ENCODE results near the gene MYO7B.
"Not testable (repeated sequence)": the region's sequence is repeated elsewhere in the genome, so short reads cannot be mapped to it uniquely, and the experiment has no call there.

The MYO7B gene

DNA sequence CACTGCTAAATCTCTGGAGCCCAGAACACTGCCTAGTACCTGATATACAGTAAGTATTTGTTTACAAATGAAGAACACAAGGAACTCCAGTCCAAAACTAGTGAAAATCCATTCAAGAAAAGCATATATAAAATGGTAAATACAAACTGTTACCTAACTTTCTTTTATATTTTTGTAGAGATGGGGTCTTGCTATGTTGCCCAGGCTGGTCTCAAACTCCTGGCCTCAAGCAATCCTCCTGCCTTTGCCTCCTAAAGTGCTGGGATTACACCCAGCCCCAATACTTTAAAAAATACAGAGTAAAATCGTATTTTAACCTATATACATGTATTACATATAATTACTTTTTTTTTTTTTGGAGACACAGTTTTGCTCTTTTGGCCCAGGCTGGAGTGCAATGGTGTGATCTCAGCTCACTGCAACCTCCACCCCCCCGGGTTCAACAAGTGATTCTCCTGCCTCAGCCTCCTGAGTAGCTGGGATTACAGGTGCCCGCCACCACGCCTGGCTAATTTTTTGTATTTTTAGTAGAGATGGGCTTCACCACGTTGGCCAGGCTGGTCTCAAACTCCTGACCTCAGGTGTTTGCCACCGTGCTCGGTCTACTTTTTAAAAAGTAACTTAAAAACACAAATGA is 11.2 kb upstream of the MYO7B start:
- DNase-seq = not testable (repeated sequence)

DNA sequence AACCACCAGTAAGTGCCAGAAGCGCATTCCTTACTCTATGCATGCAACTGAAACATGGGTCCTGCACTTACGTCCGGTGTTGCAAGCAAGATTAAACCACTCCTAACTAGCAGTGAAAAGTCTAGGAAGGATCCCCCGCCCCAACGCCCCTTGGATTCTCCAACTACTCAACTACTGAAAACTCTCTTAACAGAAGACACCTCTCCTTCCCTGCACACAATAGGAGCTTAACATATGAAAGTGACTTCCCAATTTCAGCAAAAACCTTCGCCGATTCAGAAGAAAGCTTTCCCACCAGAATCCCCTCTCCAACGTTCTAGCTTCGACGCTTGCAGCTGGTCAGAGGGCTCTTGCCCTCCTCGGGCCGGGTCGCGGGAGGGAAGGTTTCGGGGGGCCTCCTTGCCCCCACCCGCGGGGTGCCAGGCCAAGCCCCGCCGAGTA is 9.8 kb upstream of the MYO7B start:
- DNase-seq = peak; percentile 21

DNA sequence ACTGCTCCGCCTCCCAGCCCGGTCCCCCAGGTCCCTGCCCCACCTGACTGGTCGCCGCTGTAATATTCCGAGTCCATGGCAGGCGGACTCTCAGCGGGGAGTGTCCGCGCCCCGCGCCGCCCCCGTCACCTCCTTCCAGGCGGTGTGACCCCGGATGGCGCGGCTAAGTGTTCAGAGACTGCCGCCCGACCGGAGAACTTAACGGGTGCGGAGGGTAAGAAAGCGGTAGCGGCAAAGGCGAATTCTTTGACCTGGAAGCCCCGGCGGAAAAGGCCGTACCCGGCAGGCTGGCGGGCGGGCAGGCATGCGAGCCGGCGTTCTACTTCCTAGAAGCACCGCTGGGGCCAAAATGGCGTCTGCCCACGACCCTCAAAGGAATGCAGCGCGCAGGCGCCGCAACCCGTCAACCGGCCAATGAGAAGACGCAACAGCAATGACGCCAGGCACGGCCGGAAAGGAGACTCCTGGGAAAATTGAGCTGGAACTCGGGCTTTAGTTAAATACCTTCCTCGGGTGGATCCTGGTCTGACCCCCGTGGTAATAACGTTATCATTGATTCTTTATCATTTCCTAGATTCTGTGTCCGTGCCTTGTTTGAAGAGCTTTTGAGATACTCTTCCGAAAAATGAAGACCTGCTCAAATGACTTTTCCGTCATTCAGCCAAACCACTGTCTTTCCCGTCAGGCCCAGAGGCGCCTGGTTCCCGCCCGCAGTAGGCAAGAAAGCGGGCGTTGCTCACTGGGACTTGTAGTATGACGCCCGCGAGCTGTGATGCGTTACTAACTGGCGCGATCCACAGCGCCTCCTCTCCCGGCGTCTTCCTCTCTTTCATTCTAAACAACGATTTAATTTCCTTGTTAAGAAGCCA is 9.1 kb upstream of the MYO7B start, which contains the start of gene IWS1:
TSS of gene IWS1 (minus strand) at position 358 of the 869 bp plus-strand sequence. CDS start at position 77, 281 bp downstream.
- peak; percentile 95 for DNase-seq

DNA sequence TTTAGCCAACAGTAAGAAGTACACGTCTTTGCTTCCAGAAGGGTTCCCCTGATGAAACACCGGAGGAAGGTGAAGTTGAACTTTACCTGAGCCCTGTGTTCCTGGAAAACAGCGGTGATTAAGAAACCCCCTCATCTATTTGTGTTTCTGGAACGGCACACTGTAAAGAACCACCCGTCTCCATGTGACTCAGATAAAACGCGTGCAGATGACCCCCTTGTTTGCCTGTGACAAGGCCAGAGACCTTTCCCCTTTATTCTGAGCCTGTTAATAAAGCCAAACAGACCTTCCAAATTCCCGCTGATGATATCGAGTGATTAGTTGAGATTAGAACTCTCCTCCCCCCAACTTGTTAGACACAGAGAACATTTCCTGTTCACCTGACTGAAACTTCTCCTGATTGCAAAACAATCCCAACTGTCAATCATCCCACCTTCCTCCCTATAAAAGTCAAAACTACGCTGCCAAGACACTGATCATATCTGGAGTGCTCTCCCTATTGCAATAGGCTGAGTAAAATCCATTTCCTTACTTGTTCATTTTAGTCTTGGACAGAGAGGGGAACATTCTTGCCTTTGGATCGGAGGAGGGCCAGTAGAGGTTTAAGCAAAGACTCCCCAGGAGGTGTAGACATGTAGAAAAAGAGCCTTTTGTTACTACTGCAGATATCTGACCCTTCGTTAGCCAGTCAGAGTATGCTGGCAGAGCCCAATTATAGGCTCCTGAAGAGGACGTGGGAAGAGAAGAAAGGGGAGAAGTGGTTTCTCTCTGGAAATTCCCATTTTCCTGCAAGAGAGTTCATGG is 8.3 kb upstream of the MYO7B start:
- DNase-seq = no peak

DNA sequence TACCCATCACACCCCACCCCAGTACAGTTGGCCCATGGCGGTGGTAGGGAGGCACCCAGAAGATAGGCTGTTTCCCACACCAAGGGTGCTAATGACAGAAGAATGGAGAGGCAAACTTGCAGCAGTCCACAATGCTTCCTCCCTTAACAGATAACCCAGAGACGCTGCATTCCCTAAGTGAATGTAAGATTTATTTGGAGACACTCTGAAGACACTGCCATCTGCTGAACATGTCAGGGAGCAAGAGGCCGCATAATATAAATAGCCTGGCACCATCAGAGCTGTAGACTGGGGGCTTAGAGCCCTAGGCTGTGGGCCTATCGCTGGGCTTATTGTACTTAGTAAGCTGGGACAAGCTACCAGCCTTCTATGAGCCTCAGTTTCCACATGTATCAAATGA is 7.0 kb upstream of the MYO7B start:
- no peak for DNase-seq

DNA sequence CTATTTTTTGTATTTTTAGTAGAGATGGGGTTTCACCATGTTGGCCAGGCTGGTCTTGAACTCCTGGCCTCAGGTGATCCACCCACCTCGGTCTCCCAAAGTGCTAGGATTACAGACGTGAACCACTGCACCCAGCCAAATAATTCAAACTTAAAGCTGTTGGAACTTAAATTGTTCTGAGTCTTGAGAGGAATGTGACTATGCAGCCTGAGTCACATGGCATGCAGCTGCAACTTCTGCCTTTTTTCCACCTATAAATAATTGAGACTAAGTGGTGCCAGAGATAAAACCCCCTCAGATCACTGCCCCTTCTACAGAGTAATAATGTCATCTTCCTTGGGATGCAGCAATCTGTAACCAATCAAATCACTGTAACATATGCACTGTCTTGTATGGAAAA is 6.1 kb upstream of the MYO7B start:
- not testable (repeated sequence) for DNase-seq

DNA sequence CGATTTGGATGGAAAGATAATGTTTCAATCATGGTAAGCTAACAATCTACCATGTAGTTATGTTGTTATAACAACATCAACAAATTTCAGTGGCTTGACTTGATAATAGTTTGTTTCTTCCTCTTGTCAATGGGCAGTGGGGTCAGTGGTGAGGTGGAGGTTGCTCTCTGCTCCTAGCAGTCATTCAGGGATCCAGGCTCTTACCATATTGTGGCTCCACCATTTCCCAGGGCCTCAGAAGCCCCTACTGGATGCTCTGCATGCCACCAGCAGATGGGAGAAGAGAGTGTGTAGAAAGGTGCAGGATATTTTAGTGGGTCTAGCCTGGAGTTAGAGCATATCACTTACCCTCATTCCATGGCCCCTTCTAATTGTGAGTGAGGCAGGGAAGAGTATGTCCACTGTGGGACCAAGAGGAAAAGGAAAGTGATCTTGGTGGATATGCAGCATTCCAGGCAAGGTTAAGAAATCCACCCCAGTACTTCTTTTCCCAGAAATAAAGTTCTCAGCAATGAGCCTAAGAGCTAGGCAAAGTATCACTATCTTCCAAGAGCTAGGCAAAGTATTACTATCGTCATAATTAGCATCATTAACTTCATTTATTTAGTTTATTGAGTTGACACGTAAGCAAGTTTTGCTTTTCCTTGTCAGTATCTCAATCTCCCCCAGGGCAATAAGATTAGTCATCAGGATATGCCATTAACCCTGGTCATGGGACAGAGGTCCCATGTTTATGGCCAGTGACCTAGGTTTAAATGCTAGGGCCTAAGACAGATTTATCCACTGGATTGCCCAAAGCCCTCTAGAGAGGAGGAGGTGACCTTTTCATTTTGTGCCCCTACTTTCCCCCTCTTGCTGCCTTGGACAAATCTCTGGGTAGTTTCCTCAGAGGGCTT is 5.0 kb upstream of the MYO7B start:
- DNase-seq = no peak

DNA sequence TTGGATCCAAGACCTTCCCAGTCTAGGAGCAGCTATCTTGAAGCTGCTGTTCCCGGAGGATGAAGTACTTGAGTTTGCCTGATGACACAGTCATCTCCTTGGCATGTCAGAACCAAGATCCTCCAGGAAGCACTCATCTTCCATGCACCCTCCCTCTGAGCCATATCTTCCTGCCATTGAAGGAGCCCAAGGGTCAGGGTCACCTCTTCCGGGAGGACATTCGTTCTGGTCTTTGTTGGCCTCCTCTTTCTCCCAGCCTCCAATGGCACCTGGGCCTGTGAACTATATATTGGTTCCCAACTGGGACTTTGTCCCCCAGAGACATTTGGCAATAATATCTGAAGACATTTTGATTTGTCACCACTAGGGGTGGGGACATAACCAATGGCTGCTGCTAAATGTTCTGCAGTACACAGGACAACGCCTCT is 4.2 kb upstream of the MYO7B start:
- no peak for DNase-seq

DNA sequence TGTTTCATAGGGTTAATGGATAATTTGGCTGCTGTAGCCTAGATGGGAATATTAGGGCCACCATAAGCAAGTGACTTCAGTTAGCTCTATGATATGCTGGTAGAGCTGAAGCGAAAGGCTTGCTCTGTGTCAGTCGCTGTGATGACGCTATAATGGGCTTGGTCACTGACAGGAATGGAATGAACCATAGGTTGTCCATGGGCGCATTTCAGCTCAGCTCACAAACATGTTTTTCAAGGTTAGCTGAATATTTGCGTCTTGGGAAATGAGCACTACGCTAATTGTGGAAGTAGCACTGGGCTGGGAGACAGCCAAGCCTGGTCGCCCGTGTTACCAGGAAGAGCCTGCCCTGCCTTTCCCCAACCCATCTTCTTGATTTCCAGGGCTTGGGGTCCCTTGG is 3.2 kb upstream of the MYO7B start:
- no peak for DNase-seq

DNA sequence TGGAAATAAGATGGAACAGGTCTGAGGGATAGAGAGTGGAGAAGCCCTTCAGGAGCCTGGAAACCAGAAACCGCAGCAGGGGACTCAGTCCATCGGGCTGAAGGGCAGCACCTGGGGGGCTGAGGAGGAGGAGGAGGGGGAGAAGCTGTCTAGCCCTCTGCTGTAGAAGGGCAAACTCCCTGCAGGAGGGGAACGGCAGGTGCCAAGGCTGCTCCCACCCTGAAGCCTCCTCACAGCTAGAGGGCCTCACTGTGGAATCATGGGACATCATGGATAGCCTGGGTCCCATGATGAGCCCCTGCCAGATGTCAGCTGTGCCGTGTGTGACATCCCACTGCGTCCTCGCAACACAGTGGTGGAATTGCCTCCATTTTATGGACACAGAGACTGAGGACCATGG is 435 bp downstream of the MYO7B start:
- DNase-seq = no peak

DNA sequence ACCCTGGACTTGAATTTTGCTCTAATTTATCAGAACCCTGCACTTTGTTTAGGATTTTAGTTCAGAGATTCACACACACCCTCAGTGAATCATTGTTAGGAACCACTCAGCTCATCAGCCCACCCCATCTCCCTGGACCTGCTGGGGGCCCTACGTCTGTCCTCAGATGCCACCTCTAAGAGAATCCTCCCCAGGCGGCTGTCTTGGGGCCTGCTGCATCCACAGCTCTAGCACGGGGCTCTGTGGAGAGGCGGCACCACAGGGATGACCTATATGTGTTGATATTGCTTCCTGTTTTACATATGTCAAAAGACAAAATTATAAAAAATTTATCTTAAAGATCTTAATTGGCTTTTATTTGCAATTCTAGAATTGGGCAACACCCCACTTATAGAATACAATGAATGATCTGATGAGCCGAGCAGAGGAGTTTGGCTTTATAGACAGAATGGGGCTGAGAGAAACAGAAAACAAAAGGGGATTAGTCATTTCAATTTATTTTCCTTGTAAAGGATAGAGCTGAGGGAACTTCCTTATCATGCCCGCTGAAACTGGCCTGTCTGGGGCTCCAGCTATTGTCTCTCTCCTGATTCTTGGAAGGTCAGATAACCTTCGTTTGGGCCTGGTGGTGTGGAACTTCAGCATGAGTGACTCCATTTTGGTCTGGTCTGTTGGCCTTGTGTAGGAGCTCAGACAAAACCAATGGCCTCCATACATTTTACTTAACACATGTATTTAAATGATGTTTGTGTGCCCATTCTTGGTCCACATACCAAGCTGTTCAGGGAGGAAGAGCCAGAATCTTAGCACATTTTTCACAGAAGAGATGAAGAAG is 1.4 kb downstream of the MYO7B start:
- no peak for DNase-seq

DNA sequence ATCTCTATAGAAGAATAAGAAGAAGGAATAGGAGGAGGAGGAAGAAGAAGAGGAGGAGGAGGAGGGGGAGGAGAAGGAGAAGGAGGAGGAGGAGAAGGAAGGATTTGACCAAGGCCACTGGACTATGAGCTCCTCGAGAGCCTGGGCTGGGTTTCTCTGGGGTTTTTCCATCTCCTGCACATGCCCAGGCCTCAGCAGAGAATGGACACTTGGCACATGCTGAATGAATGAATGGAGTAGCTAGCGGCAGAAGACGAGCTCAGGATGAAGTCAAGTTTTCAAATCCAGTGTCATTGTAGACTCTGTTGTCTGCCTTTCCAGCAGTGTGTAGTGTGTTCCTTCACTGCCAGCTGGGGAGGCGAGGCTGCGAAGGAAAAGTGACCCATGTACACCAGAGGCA is 2.2 kb downstream of the MYO7B start:
- no peak for DNase-seq

DNA sequence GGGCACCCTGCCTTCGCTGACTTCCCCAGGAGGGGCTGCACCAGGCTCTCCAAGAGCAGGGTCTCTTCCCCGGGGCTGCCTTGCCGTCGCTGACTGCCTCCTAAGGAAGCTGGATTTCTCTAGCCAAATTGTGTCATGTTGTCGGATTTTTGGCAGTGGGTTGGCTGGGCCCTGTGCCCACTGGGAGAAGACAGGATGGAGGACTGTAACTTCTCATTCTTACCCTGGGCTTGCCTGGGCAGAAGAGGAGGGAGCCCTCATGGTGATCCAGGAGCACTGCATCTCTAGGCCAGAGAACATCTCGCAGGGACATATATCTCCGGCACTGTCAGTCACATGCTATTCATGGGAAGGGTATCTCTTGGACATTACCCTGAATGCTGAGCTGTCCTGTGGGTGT is 6.3 kb downstream of the MYO7B start:
- no peak for DNase-seq

DNA sequence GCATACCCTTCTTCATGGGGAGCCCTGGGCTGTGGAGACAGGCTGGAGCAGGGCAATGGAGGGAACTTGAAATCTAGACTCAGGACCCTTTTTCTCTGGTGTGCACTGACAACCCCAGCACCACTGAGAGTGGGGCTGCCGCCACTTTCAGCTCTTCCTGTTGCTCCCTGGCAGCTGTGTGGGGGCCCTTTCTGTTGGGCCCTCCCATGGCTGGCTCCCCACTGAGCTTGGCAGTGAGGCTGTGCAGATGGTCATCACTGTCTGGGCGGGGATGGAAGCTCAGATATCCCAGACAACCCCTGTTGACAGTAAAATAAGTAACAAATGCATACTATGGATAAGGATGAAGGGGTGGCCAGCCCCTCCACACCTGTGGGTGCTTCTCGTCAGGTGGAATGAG is 6.7 kb downstream of the MYO7B start:
- no peak for DNase-seq

DNA sequence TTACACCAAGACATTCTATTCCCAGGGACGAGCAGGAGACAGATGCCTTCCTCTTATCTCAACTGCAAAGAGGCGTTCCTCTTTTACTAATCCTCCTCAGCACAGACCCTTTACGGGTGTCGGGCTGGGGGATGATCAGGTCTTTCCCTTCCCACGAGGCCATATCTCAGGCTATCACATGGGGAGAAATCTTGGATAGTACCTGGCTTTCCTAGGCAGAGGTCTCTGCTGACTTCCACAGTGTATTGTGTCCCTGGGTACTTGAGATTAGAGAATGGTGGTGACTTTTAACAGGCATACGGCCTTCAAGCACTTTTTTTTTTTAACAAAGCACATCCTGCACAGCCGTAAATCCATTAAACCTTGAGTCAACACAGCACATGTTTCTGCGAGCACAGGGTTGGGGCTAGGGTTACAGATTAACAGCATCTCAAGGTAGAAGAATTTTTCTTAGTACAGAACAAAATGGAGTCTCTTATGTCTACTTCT is 7.6 kb downstream of the MYO7B start:
- DNase-seq = not testable (repeated sequence)

DNA sequence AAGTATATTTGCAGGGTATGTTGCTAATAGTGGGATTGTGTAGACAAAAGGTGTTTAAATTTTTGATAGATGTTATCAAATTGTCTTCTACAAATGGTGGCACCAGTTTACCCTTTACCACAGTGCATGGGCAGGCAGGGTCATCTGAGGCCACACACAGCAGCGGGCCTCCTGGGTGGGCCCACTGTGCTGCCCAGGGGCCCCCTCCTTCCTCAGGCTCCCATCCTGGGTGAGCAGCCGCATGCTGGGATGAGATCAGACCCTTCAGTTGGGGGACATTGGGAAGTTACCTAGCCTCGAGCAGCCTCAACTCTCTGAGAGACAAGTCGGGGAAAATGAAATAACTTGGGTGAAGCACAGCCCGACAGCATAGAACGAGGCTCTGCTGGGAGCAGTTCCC is 9.7 kb downstream of the MYO7B start:
- no peak for DNase-seq

DNA sequence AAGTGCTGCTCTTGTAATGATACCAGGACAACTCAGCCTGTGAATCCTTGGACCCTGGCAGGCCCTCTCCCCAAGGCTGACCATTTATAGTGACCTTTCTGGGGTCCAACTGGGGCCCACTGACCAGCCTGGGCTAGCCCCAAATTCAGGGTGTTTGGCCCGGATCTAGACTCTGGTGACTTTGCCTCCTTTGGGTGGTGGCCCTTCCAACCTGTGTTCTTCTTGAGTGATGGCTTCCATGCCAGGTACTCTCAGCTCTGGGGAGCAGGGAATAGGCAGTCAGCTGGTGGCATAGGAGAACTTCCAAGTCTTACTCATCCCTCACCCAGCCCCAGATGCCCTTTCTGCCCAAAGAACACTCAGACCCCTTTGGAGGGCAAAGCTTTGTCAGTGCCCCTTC is 10.3 kb downstream of the MYO7B start:
- DNase-seq = no peak

DNA sequence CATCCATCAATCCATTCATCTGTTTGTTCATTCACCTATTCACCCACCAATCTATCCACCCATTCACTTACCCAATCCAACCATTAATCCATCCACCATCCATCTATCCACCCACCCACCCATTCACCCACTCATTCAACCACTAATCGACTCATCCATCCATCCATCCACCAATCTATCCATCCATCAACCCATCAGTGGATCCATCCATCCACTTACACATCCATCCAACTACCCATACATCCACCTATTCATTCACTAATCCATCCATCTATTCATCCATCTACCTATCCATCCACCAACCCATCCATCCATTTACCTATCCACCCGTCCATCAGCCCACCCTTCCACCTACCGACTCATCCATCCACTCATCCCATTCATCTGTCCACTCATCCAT is 11.3 kb downstream of the MYO7B start:
- no peak for DNase-seq

DNA sequence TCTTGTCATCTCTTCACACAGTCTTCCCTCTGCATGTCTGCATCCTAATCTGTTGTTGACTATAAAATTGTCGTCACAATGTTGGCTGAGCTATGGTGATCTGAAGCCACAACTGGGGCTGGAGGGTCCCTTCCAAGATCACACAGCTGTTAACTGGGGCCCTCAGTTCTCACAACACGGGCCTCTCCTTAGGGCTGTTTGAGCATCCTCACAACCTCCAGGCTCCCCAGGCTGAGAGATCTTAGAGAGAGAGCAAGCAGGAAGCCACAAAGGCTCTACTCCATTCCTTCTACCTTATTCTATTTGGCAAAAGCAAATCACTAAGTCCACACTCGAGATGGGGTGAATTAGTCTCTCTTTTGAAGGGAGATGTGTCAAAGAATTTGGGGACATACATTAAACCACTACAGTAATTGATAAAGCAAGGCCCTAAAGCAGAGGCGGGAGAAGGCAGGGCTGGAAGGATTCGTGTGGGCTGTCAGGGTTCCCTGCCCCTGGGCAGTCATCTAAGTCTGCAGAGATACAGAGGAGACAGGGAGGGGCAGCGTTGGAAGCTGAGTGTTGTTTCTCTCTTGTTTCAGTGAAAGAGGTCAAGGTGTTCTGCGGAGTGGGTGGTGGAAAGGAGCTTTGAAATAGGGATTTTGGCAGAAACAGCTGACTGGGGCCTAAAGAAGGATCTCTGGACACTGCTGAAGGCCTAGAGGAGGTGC is 15.9 kb downstream of the MYO7B start:
- no peak for DNase-seq

DNA sequence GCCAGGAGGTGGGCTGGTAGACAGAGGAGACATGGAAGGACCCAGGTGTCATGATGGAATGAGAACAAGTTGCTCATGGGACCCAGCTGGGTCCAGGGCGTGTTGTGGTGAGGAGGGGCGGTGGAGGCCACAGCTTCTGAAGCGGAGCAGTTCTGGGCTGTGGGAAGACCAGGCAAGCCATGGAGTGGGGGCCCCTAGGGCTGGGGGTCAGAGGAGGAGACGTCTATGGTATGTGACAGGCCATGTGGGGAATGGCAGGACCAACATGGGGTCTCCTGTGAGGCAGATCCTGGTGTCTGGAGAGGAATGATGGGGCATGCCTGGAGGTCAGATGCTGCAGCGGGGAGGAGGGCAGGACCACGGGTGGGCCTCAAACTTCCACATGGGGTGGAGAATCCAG is 16.9 kb downstream of the MYO7B start:
- no peak for DNase-seq

DNA sequence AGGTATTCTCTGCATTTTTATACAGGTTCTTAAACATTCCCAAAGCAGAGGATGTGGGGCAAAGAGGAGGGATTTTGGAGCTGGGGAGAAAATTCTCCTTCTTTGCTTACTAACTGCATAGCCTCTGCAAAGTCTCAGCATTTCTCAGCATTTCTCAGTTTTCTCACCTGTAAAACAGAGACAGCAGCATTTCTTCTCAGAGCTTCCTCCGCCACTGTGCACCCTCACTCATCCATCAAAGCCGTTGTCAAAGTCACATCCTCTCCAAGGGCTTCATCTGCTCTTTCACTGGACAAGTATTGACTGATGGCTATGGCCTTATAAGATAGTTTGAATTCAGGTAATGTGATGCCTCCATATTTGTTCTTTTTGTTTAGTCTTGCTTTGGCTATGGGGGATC is 17.4 kb downstream of the MYO7B start:
- DNase-seq = no peak
